GM12873 (cell line): ENCODE data around the gene HPCAL1.

Experiments
- TF ChIP-seq, protein P1 (sequence below): IDR thresholded peaks from 2 replicates; pipeline ENCODE4 v1.5.1; 2012; ENCODE audit warnings: low read depth, mild to moderate bottlenecking, moderate library complexity, low read length, control low read depth; ENCODE audit not compliant: insufficient read depth; ENCODE audit errors: missing control alignments

The HPCAL1 gene

DNA sequence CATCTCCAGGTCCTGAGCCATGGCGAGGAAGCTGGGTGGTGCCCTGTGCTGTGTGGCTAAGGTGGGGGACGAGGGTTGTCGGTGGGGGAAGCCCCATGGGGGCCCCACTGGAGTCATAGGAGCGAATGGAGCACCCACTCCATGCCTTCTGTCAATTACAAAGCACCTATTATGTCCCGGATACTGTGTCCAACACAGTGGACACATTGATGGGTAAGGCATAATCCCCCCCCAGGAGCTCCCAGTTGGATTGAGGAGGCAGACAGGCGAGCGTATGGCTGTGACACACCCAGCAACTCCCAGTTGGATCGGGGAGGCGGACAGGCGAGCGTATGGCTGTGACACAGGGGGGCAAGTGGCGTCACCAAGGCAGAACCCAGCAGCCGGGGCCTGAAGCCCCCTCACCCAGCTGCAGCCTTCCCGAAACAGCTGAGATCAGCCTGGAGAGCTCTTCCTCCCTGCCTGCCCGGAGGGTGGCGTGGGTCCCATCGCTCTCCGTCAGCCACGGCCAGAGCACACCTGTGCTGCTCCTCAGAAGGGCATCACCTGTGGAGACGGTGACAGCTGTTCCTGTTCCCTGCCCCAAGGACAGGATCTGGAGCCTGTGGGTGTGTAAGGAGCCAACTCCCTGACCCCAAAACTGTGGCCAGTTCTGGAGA lies 69.6 kb downstream of the HPCAL1 start:
- TF ChIP-seq, protein P1, sequence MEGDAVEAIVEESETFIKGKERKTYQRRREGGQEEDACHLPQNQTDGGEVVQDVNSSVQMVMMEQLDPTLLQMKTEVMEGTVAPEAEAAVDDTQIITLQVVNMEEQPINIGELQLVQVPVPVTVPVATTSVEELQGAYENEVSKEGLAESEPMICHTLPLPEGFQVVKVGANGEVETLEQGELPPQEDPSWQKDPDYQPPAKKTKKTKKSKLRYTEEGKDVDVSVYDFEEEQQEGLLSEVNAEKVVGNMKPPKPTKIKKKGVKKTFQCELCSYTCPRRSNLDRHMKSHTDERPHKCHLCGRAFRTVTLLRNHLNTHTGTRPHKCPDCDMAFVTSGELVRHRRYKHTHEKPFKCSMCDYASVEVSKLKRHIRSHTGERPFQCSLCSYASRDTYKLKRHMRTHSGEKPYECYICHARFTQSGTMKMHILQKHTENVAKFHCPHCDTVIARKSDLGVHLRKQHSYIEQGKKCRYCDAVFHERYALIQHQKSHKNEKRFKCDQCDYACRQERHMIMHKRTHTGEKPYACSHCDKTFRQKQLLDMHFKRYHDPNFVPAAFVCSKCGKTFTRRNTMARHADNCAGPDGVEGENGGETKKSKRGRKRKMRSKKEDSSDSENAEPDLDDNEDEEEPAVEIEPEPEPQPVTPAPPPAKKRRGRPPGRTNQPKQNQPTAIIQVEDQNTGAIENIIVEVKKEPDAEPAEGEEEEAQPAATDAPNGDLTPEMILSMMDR, result no peak

DNA sequence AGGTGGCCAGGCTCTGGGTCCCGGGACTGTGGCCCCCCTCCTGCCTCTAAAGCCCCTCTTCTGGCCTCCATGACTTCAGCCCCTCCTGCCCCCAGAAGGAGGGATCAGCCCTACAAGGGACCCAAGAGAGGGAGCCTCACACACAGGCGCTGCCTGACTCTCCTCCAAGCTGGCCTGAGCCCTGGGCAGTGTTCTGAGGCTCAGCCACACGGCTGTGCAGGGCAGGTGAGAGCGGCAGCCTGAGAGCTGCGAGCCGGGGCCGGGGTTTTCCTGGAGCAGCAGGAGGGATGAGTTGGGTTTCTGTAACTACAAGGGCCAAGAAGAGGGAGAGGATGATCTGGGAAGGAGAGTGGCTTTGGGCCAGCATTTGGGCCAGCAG lies 70.1 kb downstream of the HPCAL1 start:
- TF ChIP-seq, protein P1, result no peak

DNA sequence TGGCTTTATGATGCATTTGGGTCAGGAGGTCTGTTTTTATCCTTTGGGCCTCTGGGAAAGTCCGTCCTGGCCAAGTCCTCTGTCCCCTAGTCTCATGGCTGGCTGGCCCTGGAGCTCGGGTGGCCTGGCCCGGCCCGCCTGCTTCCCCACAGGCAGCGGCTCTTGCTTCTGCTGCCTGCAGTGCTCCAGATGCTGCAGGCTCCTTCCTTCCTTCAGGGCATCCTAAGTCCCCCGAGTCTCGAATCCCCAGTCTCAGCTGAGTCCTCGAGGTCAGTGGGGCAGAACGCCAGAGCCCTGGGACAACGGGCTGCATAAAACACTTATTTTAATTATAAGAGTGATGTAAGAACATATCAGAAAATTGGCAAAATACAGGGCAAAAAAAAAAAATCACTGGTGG lies 71.2 kb downstream of the HPCAL1 start:
- TF ChIP-seq, protein P1, result no peak

DNA sequence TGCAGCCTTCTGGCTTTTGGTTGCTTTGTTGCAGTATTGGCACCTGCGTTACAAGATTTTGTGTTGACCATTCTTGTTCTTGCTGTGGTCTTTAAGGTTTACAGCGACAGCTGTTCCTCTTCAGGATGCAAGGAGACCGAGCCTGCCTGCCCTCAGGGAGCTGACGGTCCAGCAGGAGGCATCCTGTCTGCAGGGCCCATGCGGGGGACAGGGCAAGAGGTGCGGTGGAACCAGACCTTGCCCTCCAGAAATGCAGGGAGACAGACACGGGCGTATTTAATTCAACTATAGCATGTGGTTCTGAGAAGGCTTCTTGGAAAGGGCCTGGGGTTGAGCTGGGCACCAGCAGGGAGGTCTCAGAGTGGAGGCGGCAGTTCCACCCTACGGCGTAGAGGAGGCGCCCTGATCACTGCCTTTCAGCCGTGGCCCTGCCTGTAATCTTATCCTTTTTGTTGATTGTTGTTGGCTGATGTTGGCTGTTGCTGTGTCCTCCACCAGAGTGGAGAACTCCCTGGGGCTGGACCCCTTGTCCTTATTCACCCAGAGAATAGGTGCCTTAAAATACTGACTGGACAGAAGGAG lies 71.7 kb downstream of the HPCAL1 start:
- TF ChIP-seq, protein P1, result no peak

DNA sequence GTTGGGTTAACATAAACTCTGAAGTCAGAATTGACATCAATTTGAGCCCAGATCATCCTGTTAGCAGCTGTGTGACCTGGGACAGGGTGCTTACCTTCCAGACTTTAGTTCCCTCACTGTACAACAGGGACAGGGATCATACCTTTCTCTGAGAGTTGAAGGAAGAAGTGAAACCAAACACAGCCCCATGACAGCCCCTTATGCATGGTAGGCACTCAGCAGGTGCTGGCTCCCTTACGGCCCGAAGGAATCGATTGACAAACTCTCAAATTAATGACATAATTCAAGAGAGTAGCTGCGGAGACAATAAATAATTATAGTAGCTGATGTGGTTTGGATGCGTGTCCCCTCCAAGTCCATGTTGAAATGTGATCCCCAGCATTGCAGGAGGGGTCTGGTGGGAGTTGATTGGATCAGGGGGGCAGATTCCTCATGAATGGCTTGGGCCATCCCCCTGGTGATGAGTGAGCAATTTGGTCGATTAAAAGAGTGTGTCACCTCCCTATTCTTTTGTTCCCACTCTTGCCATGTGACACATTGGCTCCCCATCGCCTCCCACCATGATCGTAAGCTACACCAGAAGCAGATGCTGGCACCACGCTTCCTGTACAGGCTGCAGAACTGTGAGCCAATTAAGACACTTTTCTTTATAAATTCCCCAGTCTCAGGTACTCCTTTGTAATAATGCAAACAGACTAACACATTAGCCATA lies 73.0 kb downstream of the HPCAL1 start:
- TF ChIP-seq, protein P1, result no peak

DNA sequence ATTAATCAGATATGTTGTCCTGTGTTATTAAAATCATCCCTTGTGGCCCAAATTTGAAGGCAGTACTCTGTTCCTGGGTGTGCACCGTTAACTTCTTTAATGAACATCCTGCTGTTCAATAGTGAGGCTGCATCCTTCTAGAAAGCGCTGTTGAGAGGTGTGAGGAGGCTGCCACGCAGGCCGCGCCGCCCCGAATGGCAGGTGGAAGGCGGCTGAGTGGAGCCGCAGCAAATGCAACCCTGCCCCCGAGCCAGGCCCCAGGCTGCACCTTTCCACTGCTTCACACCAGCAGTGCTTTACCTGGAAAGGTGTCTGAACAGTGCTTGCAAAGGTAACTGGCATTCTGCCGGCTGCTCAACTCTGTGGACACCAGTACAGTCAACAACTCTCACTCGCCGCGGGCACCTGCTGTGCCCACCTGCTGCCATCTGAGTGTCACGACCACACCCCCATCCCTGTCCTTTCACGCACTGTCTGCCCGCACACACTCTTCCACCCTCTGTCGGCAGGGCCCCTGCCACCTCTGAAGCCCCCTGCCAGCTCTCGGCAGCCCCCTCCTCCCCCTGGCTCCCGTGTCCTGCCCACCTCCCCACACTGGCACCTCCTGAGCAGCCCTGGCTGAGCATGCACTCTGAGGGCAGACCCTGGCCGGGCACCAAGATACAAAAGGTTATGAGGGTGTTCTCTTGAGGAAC lies 74.5 kb downstream of the HPCAL1 start:
- TF ChIP-seq, protein P1, result no peak

DNA sequence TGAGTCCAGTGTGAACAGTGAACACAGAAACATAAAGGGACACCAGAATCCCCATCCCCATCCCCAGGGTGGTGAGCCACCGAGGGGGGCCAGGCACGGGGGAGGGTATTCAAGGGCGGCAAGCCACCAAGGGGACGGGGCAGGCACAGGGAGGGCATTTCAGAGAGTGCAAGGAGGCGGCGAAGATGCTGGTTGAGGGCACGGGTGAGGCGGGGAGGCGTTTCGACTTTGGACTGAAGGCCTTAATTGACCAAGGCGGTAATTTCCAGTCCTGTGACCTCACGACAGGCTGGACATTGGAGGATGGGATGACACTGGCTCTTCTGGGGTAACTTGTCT lies 75.0 kb downstream of the HPCAL1 start:
- TF ChIP-seq, protein P1, result no peak
